Gastroesophageal sphincter (tissue), 4 donors: ENCODE results near the gene TTBK2. TPM values are rescaled to one million over a fixed set of nuclear protein-coding genes. Genes with fewer than 3 reads are reported as not detected.

Source experiments
- ATAC-seq: fragments of 150-250 bp; one replicate; pipeline ENCODE4 v1.9.1; 2016; ENCODE audit warnings: mild to moderate bottlenecking, moderate library complexity
- H3K27ac ChIP-seq, 4 donors: fragments of 200-600 bp; sonication (generic) in 3 of 4; 1 replicate in 3 of 4; 2 replicates in 1 of 4; pipeline ENCODE4 v1.5.1; 2016 to 2019
- H3K27me3 ChIP-seq: fragments of 200-600 bp; sonication (generic); one replicate; pipeline ENCODE4 v1.5.1; 2019
- H3K36me3 ChIP-seq, 2 donors: fragments of 200-600 bp; sonication (generic); one replicate each; pipeline ENCODE4 v1.5.1; 2019; ENCODE audit warnings: control low read depth in 1 of 2
- H3K4me1 ChIP-seq, 3 donors: fragments of 200-600 bp; sonication (generic); 1 replicate in 2 of 3; 2 replicates in 1 of 3; pipeline ENCODE4 v1.5.1; 2016 to 2019; ENCODE audit warnings: control low read depth in 2 of 3
- H3K4me3 ChIP-seq, 2 donors: fragments of 200-600 bp; sonication (generic); one replicate each; pipeline ENCODE4 v1.5.1; 2019; ENCODE audit warnings: mild to moderate bottlenecking in 1 of 2, moderate library complexity in 1 of 2
- H3K9me3 ChIP-seq, 3 donors: fragments of 200-600 bp; sonication (generic); one replicate each; pipeline ENCODE4 v1.5.1; 2017 to 2019; ENCODE audit warnings: control low read depth in 2 of 3
- CTCF ChIP-seq, 4 experiments: fragments of 200-600 bp in 2 of 4; fragments of 450-650 bp in 2 of 4; sonication (generic) in 1 of 4; IDR thresholded peaks; one replicate each; pipeline ENCODE4 v1.5.1; 2017 to 2019; ENCODE audit warnings: antibody characterized with exemption in 4 of 4, mild to moderate bottlenecking in 2 of 4, moderate library complexity in 2 of 4
- EP300 ChIP-seq: sonication (generic); formaldehyde crosslinking; IDR thresholded peaks from one replicate; pipeline ENCODE4 v1.6.1; 2017; ENCODE audit warnings: antibody characterized with exemption, mild to moderate bottlenecking
- POLR2A ChIP-seq, 2 donors: fragments of 450-650 bp; IDR thresholded peaks; one replicate each; pipeline ENCODE4 v1.6.1; 2017; ENCODE audit warnings: antibody characterized with exemption in 2 of 2, mild to moderate bottlenecking in 2 of 2, moderate library complexity in 1 of 2
- POLR2AphosphoS5 ChIP-seq: sonication (generic); formaldehyde crosslinking; IDR thresholded peaks from one replicate; pipeline ENCODE4 v1.6.1; 2017; ENCODE audit warnings: antibody characterized with exemption
- WGBS, 2 donors: methylation state at CpG; one replicate each; pipeline ENCODE4 v1.1.5; 2018; ENCODE audit warnings: low coverage in 1 of 2; 5-methylcytosine and 5-hydroxymethylcytosine counted together
- total RNA-seq, 4 donors: library from RNA; depleted of rRNA; stranded (reverse); fragments of >200 nt; gene quantifications; one replicate each; pipeline ENCODE4 v1.1.0, GENCODE V29; 2016

The TTBK2 gene
- total RNA-seq, 4 donors from 2014 or later, result 21.2 to 24.4 (median 23.2) TPM

GRCh38 chr15:42733027-42733426, 187.6 kb downstream of the TTBK2 start:
- peaks cover 0 to 75% of the 10 kb centered on the region in 2 donors for H3K36me3 ChIP-seq
- TF ChIP-seq EP300, result no peak
- no peak for TF ChIP-seq POLR2A (IDR thresholded peaks at IDR 0.05)
- TF ChIP-seq CTCF (IDR thresholded peaks at IDR 0.05), result no peak
- TF ChIP-seq POLR2AphosphoS5, result no peak
- no peak overlapping the region for H3K27ac ChIP-seq
- H3K27me3 ChIP-seq, result no peaks in the 10 kb centered on the region
- no peak overlapping the region for H3K4me3 ChIP-seq
- no peak for ATAC-seq
- peaks cover 0 to 61% (median 11%) of the 10 kb centered on the region in 3 donors for H3K4me1 ChIP-seq
- no peaks in the 10 kb centered on the region for H3K9me3 ChIP-seq
- 74 to 88% methylated on average over 4 to 11 of the region's 11 CpGs for WGBS, 2 donors

- peaks cover 0 to 83% of the 10 kb centered on the region in 2 donors for H3K36me3 ChIP-seq
- no peak for TF ChIP-seq POLR2AphosphoS5
- no peak for TF ChIP-seq CTCF (IDR thresholded peaks at IDR 0.05)
- no peak for TF ChIP-seq POLR2A (IDR thresholded peaks at IDR 0.05)
- TF ChIP-seq EP300, result no peak
- WGBS, 2 donors, result 81 to 94% methylated on average over 3 to 10 of the region's 15 CpGs
- no peak for ATAC-seq
- H3K27me3 ChIP-seq, result no peaks in the 10 kb centered on the region
- no peak overlapping the region for H3K4me3 ChIP-seq
- no peaks in the 10 kb centered on the region for H3K9me3 ChIP-seq
- peaks cover 0 to 61% (median 11%) of the 10 kb centered on the region in 3 donors for H3K4me1 ChIP-seq
- H3K27ac ChIP-seq, result no peak overlapping the region
These were observed 188.3 kb downstream of the TTBK2 start for GRCh38 chr15:42732095-42732827.

- H3K4me3 ChIP-seq, result no peak overlapping the region
- H3K4me1 ChIP-seq, result peaks cover 0 to 67% (median 11%) of the 10 kb centered on the region in 3 donors
- H3K27me3 ChIP-seq, result no peaks in the 10 kb centered on the region
- H3K36me3 ChIP-seq, result peaks cover 0 to 91% of the 10 kb centered on the region in 2 donors
- TF ChIP-seq EP300 (no peak), POLR2A (IDR thresholded peaks at IDR 0.05) (no peak), CTCF (IDR thresholded peaks at IDR 0.05) (no peak), POLR2AphosphoS5 (no peak)
- H3K9me3 ChIP-seq, result no peaks in the 10 kb centered on the region
- 29% methylated on average over 1 of the region's 6 CpGs; no CpG with 5 or more reads in 1 of the 2 donors for WGBS, 2 donors
- H3K27ac ChIP-seq, result no peak overlapping the region
- no peak for ATAC-seq
These were observed 189.1 kb downstream of the TTBK2 start for GRCh38 chr15:42731461-42731860.

GRCh38 chr15:42730536-42730935, 190.0 kb downstream of the TTBK2 start:
- Histone ChIP-seq H3K9me3 (no peaks in the 10 kb centered on the region), H3K36me3 (peaks cover 0 to 100% of the 10 kb centered on the region in 2 donors), H3K4me1 (peaks cover 0 to 64% (median 6%) of the 10 kb centered on the region in 3 donors), H3K4me3 (no peak overlapping the region), H3K27ac (no peak overlapping the region), H3K27me3 (no peaks in the 10 kb centered on the region)
- 100% methylated on average over 1 of the region's 14 CpGs; no CpG with 5 or more reads in 1 of the 2 donors for WGBS, 2 donors
- TF ChIP-seq CTCF (IDR thresholded peaks at IDR 0.05) (no peak), EP300 (no peak), POLR2AphosphoS5 (no peak), POLR2A (IDR thresholded peaks at IDR 0.05) (no peak)
- no peak for ATAC-seq

- H3K36me3 ChIP-seq, result peaks cover 0 to 100% of the 10 kb centered on the region in 2 donors
- TF ChIP-seq POLR2AphosphoS5 (no peak), EP300 (no peak), POLR2A (IDR thresholded peaks at IDR 0.05) (no peak), CTCF (IDR thresholded peaks at IDR 0.05) (no peak)
- 57% methylated on average over 3 of the region's 8 CpGs; no CpG with 5 or more reads in 1 of the 2 donors for WGBS, 2 donors
- H3K4me3 ChIP-seq, result no peak overlapping the region
- no peaks in the 10 kb centered on the region for H3K27me3 ChIP-seq
- H3K9me3 ChIP-seq, result no peaks in the 10 kb centered on the region
- H3K27ac ChIP-seq, result peak overlapping the region in 1 of 4 donors; percentile 38
- H3K4me1 ChIP-seq, result peaks cover 0 to 61% (median 2%) of the 10 kb centered on the region in 3 donors
- ATAC-seq, result no peak
These were observed 190.4 kb downstream of the TTBK2 start for GRCh38 chr15:42730135-42730534.
